ENCODE data around the gene FXYD5.

GRCh38 chr19:35176181-35176570 lies 21.6 kb downstream of the FXYD5 start:
- no peak for TF ChIP-seq GATA3 (IDR thresholded peaks at IDR 0.05; ENCODE audit: low read depth, low read length)
- no peak for TF ChIP-seq GATA2 (IDR thresholded peaks at IDR 0.05; ENCODE audit: low read depth, low read length)

All from SH-SY5Y (cell line).